IPS-18c (cell line): ENCODE measurements around the gene YAP1.

Experiments used
- H3K4me3 ChIP-seq: 2 replicates; pipeline ENCODE4 v1.7.0; 2013; ENCODE audit warnings: low read depth, mild to moderate bottlenecking, low read length, moderate library complexity; ENCODE audit not compliant: insufficient read depth
- H3K9me3 ChIP-seq: one replicate; pipeline ENCODE4 v1.6.1; 2013; ENCODE audit warnings: mild to moderate bottlenecking, low read length, moderate library complexity; ENCODE audit not compliant: control insufficient read depth, insufficient read depth

YAP1 gene

GRCh38 chr11:102208835-102209234 lies 98.6 kb downstream of the YAP1 start:
- Histone ChIP-seq H3K9me3 (no peaks in the 10 kb centered on the region), H3K4me3 (no peak overlapping the region)

- Histone ChIP-seq H3K9me3 (no peaks in the 10 kb centered on the region), H3K4me3 (no peak overlapping the region)
These were observed 104.4 kb downstream of the YAP1 start for GRCh38 chr11:102214623-102215022.

DNA sequence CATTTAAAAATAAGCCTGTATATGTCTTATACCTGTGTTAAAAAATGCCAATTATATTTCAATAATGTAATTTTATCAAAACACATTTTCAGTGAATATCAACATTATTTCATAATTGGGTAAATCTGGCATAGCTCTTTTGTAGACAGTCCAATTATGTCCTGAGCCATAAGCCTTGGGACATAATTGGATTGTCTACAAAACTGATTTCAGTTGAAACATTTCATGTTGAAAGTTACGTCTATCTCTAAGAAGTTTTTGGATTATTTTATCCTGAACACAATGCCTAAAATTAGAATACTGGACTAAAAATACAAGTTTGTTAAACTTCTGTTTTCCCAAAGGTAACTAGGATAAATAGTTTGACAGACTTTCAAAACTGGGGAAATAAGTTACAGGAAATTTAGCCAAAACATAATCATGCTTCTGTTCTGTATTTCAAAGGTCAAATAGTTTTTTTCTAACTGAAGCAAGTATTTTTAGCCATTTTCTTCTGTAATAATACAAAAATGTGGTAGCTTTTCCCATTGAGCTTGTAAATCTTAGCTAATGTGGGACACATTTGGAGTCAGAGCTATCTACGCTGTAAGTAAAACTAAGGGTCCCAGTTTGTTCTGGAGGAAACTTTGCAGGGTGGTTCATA lies 106.3 kb downstream of the YAP1 start:
- H3K9me3 ChIP-seq, result peaks cover 2% of the 10 kb centered on the region
- no peak overlapping the region for H3K4me3 ChIP-seq

DNA sequence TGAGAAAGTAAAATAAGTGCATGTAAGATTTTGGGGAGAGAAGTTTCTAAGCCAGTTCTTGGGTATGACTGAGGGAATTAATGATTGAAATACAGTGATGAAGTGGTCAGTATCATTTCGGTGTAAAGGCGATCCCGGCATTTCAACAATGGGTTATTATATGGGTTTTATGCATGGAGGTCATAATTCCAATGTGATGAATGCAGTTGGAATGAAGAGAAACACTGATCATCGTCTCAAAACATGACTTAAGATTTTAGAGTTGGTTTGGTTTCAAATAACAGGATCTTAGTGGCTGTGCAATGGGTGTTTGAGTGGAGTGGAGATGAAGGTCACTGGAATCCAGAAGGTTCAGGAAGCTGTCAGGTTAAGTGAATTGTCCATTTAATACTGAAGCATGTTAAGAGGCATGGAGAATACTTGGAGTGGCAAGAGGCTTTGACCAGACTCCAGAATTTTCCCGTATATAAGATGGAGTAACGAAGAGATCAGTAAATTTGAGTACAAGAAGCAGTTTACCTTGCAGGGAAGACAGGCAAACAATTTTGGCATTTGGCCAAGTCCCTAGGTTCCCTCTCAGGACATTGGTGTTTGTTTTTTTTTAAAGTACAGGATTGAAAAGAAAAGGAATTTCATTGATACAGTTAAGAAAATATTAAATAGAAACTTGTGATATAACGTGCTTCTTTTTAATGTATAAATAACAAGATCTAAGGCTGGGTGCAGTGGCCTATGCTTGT lies 110.7 kb downstream of the YAP1 start:
- Histone ChIP-seq H3K9me3 (peaks cover 2% of the 10 kb centered on the region), H3K4me3 (no peak overlapping the region)

GRCh38 chr11:102223859-102224258 lies 113.6 kb downstream of the YAP1 start:
- Histone ChIP-seq H3K9me3 (peaks cover 2% of the 10 kb centered on the region), H3K4me3 (no peak overlapping the region)

DNA sequence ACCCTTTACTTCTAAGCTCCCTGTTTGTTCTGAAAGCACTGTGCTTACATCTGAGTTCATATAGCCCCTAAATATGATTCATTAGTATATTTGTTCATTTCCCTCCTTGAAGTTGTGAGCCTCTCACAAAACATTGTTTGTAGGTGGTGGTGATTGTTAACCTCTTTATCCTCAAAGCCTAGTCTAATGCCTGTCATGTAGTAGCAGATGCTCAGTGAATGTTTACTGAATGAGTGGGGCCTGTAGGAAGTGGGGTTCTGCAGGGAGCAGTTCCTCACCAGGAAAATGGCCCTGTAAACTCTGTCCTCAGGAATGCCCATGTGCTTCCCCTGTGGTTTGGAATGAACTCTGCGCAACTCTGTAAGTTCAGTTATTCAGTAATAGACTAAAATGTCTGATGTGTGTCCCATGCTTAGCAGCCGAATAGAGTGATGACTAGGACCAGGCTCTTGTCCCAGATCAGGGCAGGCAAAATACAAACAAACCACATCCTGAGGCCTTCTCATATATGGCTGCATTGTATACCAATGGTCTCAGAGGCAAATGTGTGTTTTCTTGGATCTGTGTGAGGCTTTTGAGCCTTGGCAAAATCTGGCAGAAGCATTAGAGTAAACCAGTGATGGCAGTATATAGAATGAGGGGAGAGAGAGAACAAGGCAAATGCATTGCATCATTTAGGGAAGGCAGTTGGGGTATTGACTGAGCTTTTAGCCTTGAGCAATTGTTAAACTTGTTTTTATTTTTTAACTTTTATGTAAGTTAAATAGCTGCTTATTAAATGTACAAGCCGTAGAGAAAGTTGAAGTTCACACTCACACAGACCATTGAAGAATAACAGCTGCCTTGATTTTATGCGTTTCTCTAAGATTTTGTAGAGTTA lies 115.7 kb downstream of the YAP1 start:
- no peak overlapping the region for H3K4me3 ChIP-seq
- H3K9me3 ChIP-seq, result no peaks in the 10 kb centered on the region

DNA sequence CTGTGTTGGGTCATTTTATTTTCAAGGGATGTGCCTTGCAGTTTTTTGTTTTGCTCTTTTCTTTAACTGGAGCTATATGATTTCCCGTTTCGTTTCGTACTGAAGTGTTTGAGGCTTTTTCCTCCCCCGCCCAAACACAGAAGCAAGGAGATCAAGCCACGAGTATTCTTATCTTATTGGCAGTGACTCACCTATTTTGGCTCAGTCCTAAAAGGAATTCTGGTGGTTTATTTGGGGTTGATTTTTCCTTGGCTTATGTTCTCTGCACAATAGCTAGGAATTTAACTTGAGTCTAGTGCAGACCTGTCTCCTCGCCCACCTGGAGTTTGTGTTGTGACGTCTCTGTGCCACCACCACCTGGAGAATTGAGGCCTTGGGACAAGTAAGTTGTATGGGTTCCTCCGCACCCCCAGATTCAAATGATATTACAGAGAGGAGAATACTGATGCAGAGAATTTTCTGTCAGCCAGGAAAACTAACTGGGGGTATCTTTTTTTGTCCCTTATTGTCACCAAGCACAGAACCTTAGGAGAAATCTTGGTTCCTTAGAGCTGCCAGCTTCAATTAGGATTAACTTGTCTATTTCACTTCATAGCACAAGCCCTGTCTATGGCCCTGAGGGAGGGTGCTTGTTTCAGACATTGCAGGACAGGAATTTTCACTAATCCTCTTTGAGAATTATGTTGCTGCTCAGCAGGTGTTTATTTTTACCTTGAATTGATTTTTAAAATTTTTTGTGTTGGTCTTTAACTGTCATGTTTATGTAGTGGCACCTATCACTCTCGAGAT lies 116.6 kb downstream of the YAP1 start:
- no peak overlapping the region for H3K4me3 ChIP-seq
- H3K9me3 ChIP-seq, result no peaks in the 10 kb centered on the region

GRCh38 chr11:102229510-102230123 lies 119.4 kb downstream of the YAP1 start:
- Histone ChIP-seq H3K4me3 (no peak overlapping the region), H3K9me3 (no peaks in the 10 kb centered on the region)

- H3K4me3 ChIP-seq, result no peak overlapping the region
- H3K9me3 ChIP-seq, result no peaks in the 10 kb centered on the region
These were observed 119.9 kb downstream of the YAP1 start for GRCh38 chr11:102230186-102230585.

GRCh38 chr11:102230911-102231310 lies 120.7 kb downstream of the YAP1 start:
- Histone ChIP-seq H3K4me3 (no peak overlapping the region), H3K9me3 (no peaks in the 10 kb centered on the region)

DNA sequence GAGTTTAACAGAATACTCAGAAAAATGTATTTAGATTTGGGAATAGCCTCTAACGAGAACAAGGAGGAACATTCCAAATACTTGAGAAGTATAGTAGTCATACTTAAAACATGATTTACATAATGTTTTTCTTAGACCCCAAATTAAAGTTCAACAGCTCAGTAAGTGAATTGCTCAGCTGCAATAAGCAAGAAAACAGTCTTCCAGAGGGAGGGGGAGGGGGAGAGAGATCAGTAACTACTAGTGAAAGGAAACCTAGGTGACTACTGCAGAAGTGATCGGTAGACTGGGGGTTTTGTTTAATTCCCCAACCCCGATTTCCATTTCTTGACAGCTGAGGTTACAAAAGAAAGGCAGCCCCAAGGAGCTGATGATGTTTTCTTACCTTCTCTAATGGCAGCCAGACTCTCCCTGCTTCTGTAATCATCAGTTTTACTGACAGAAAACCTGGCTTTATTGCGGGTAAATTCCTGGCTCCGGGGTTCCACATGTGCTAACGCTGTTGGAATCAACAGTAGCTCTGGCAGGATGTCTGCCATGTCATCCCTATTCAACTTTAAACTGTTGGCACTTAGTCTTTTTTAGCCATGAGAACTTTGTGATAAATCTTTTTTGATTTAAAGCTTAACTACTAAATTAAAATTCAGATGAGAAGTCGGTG lies 124.7 kb downstream of the YAP1 start:
- no peaks in the 10 kb centered on the region for H3K9me3 ChIP-seq
- H3K4me3 ChIP-seq, result no peak overlapping the region

DNA sequence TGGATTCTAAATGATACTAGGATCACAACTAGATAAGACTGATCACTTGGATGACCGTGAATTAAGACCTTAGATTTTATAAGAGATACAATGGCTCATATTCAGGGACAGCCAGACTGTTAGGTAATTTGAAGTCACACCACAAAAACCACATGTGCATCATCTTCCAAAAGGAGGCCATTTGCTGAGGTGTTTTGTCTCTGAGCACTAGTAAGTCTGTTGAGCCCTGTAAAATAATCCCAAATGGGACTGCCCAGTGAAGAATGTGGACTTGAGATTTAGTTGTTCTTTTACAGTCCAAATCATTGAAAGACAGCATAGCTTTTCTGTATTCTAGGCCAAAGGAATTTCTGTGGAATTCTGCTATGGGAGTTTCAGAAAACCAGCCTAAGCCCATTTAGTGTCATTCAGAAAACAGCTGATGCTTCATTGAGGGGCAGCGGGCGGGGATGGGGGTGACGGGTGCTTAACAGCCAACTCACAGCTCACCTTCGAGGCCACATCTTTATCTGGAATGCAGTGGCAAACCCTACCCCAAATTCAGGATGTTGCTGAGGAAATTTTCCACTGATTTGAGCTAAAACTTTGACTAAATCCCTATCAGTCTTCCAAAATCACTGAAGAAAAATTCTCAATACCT lies 127.0 kb downstream of the YAP1 start:
- Histone ChIP-seq H3K9me3 (no peaks in the 10 kb centered on the region), H3K4me3 (no peak overlapping the region)

DNA sequence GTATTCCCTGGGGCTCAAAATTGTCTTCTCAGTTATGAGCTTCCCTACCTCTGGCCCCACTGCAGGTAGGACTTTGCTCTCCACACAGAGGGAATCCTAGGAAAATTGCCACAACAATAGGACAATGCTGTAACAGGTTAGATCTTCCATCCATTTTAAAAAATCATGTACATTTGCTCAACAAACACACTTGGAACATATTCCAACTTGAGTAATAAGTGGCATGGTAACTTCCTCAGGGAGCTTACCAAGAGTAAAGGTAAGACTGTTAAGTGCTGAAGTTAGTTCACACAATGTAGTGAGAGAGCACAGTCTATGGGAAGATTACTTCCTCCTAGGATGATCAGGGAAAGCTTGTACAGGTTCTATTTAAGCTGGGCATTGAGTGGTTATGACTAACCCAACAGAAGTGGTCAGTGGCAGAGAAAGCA lies 128.2 kb downstream of the YAP1 start:
- H3K4me3 ChIP-seq, result no peak overlapping the region
- H3K9me3 ChIP-seq, result no peaks in the 10 kb centered on the region

- H3K9me3 ChIP-seq, result no peaks in the 10 kb centered on the region
- no peak overlapping the region for H3K4me3 ChIP-seq
These were observed 129.2 kb downstream of the YAP1 start for GRCh38 chr11:102239448-102239847.

DNA sequence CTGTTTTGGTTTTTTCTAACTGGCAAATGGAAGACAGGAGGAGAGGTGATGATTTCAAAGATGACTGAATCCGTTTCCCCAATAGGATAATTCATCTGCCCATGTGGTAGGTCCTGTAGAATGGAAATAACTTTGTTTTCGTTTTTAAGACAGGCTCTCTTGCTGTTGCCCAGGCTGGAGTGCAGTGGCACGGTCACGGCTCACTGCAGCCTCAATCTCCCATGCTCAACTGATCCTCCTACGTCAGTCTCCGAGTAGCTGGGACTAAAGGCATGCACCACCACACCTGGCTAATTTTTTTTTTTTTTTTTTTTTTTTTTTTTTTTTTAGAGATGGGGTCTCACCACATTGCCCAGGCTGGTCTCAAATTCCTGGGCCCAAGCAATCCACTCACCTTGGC lies 129.7 kb downstream of the YAP1 start:
- Histone ChIP-seq H3K9me3 (no peaks in the 10 kb centered on the region), H3K4me3 (no peak overlapping the region)

GRCh38 chr11:102240502-102240901 lies 130.3 kb downstream of the YAP1 start:
- Histone ChIP-seq H3K4me3 (no peak overlapping the region), H3K9me3 (no peaks in the 10 kb centered on the region)
